ENCODE measurements around the gene RPRD1B. TPM values are rescaled to one million over a fixed set of nuclear protein-coding genes. Genes with fewer than 3 reads are reported as not detected.

The RPRD1B gene
- total and polyA plus RNA-seq, 2 of the 13 experiments (the other 11 are each of a cell fraction or from before 2014, with no cell fraction given): 31.1 to 41.5 TPM

DNA sequence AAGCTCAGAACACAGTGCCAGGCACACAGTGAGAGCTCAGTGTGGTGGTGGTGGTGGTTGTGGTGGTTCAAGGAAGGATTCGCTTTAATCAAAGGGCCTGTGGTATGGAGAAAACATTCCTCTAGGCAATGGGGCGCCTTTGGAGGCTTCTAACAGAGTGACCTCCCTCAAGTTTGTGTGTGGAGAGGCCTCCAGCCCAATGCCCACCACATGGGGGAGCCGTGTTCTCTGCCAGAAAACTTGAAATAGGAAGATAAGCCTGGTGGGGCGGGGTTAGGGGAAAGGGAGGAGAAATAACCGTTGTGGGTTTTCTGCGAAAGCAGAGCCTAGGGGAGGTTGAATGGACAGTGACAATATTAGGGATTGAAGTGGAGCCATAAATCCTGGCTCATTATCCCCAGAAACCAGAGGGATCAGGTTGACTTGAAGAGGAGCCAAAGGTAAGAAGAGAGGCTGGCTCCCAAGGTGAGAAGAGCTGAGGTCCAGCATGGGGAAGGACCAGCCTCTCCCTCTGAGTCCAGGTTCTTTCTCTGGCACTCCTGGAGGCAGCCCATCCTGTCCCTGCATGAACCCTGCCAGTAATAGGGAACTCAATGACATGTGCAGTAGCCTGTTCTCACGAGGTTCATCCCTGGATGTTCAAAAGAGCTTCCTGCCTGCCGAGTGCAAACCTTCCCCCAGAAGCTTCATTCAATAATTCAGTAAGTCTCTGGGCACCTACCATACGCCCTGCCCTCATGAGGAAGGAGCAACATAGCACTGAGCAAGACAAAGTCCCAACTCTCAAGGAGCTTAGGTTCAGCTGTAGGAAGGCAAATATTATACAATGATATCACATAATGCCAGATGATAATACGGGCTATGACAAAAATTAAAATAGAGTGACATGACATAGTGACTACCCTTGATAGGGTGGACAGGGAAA is 80.1 kb downstream of the RPRD1B start (continued):
- TF ChIP-seq PRDM10 (CRISPR knock-in tag; IDR thresholded peaks at IDR 0.05; ENCODE audit: low read depth) (no peak), PHF5A (CRISPR knock-in tag; IDR thresholded peaks at IDR 0.05; ENCODE audit: low read depth, unreplicated experiment) (no peak), SAP130 (CRISPR knock-in tag; IDR thresholded peaks at IDR 0.05; ENCODE audit: low read depth) (no peak), ZNF335 (CRISPR knock-in tag; IDR thresholded peaks at IDR 0.05) (no peak), YEATS2 (CRISPR knock-in tag; IDR thresholded peaks at IDR 0.05; ENCODE audit: borderline replicate concordance) (peak; percentile 44; the same call in 1 of the 2 replicates), EEA1 (CRISPR knock-in tag; IDR thresholded peaks at IDR 0.05; ENCODE audit: borderline replicate concordance) (no peak), TGIF2 (CRISPR knock-in tag; IDR thresholded peaks at IDR 0.05) (peak; percentile 52; the same call in 1 of the 2 replicates), PBX2 (CRISPR knock-in tag; IDR thresholded peaks at IDR 0.05) (no peak), ZNF629 (CRISPR knock-in tag; conservative IDR thresholded peaks at IDR 0.05) (no peak; the same call in 1 of the 2 replicates), AGO1 (IDR thresholded peaks at IDR 0.05; ENCODE audit: low read depth, low read length, poor library complexity, severe bottlenecking) (no peak), REPIN1 (CRISPR knock-in tag; IDR thresholded peaks at IDR 0.05; ENCODE audit: borderline replicate concordance, low read depth) (no peak), ZNF205 (CRISPR knock-in tag; IDR thresholded peaks at IDR 0.05) (no peak), NFE2 (CRISPR knock-in tag; IDR thresholded peaks at IDR 0.05) (no peak; the same call in 1 of the 2 replicates), BORCS8-MEF2B (CRISPR knock-in tag; IDR thresholded peaks at IDR 0.05) (0 out of 2 replicates have a peak, but pooled peaks have one; percentile 31), ZNF703 (CRISPR knock-in tag; IDR thresholded peaks at IDR 0.05; ENCODE audit: borderline replicate concordance) (no peak), NR2F2 (IDR thresholded peaks at IDR 0.05; ENCODE audit: borderline replicate concordance, low read depth) (no peak), WIZ (CRISPR knock-in tag; IDR thresholded peaks at IDR 0.05) (no peak), CEBPB (IDR thresholded peaks at IDR 0.05; ENCODE audit: borderline replicate concordance, low read depth, low read length) (no peak), HBP1 (CRISPR knock-in tag; IDR thresholded peaks at IDR 0.05; ENCODE audit: low read depth) (no peak)
- TF ChIP-seq, protein P1, sequence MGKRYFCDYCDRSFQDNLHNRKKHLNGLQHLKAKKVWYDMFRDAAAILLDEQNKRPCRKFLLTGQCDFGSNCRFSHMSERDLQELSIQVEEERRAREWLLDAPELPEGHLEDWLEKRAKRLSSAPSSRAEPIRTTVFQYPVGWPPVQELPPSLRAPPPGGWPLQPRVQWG (CRISPR knock-in tag; IDR thresholded peaks at IDR 0.05; ENCODE audit: borderline replicate concordance, low read depth): no peak
